Breast epithelium (tissue), 4 donors: Measurements from ENCODE around the gene CDC14A. TPM values are rescaled to one million over a fixed set of nuclear protein-coding genes. Genes with fewer than 3 reads are reported as not detected.
"Not testable (repeated sequence)": the region's sequence is repeated elsewhere in the genome, so short reads cannot be mapped to it uniquely, and the experiment has no call there.

Experiments
- DNase-seq, 2 donors: peaks; one replicate each; pipeline ENCODE4 v3.0.0-alpha.2; 2019; ENCODE audit warnings: low spot score in 2 of 2
- H3K27ac ChIP-seq, 2 donors: fragments of 200-600 bp; sonication (generic) in 1 of 2; one replicate each; pipeline ENCODE4 v1.5.1; 2016 to 2019; ENCODE audit warnings: mild to moderate bottlenecking in 1 of 2
- H3K27me3 ChIP-seq, 2 donors: fragments of 200-600 bp; sonication (generic) in 1 of 2; one replicate each; pipeline versions ENCODE4 v1.5.1 to v1.6.0; 2017 to 2019; ENCODE audit warnings: control low read depth in 1 of 2, mild to moderate bottlenecking in 1 of 2
- H3K36me3 ChIP-seq: fragments of 200-600 bp; one replicate; pipeline ENCODE4 v1.5.1; 2019
- H3K4me1 ChIP-seq, 2 donors: fragments of 200-600 bp; sonication (generic); one replicate each; pipeline ENCODE4 v1.5.1; 2016 to 2019; ENCODE audit warnings: control low read depth in 1 of 2
- H3K4me3 ChIP-seq, 3 donors: fragments of 200-600 bp; sonication (generic); 1 replicate in 2 of 3; 2 replicates in 1 of 3; pipeline ENCODE4 v1.5.1; 2016 to 2019; ENCODE audit warnings: mild to moderate bottlenecking in 3 of 3, moderate library complexity in 2 of 3
- H3K9me3 ChIP-seq, 2 donors: fragments of 200-600 bp; sonication (generic) in 1 of 2; one replicate each; pipeline ENCODE4 v1.5.1; 2016 to 2019; ENCODE audit warnings: control low read depth in 1 of 2
- CTCF ChIP-seq, 3 donors: fragments of 450-650 bp; IDR thresholded peaks; one replicate each; pipeline ENCODE4 v1.5.1; 2016 to 2017; ENCODE audit warnings: antibody characterized with exemption in 3 of 3, mild to moderate bottlenecking in 3 of 3, moderate library complexity in 3 of 3
- POLR2A ChIP-seq: fragments of 450-650 bp; IDR thresholded peaks from one replicate; pipeline ENCODE4 v1.6.1; 2016; ENCODE audit warnings: antibody characterized with exemption, mild to moderate bottlenecking, moderate library complexity
- POLR2AphosphoS5 ChIP-seq, 3 donors: sonication (generic); formaldehyde crosslinking; IDR thresholded peaks; one replicate each; pipeline ENCODE4 v1.6.1; 2017; ENCODE audit warnings: antibody characterized with exemption in 3 of 3
- intact Hi-C: fragments of 100-400 bp; cut with DNase I; formaldehyde crosslinking; loops from one replicate; pipeline ENCODE4 v1.15.1; 2023; ENCODE audit warnings: low total_unique reads
- total RNA-seq, 3 donors: library from RNA; depleted of rRNA; stranded (reverse); fragments of >200 nt; gene quantifications; one replicate each; pipeline ENCODE4 v1.1.0, GENCODE V29; 2016

The CDC14A gene
- total RNA-seq, 3 donors from 2014 or later, result 16.5 to 49.3 (median 33.1) TPM

- intact Hi-C loops, result no loop called here
- Histone ChIP-seq H3K4me3 (no peak overlapping the region), H3K36me3 (no peaks in the 10 kb centered on the region), H3K27ac (no peak overlapping the region), H3K27me3 (no peaks in the 10 kb centered on the region), H3K4me1 (no peaks in the 10 kb centered on the region), H3K9me3 (no peaks in the 10 kb centered on the region)
- TF ChIP-seq CTCF (IDR thresholded peaks at IDR 0.05) (no peak), POLR2A (no peak), POLR2AphosphoS5 (IDR thresholded peaks at IDR 0.05) (no peak)
- DNase-seq, result no peak
These were observed 11.5 kb downstream of the CDC14A start for GRCh38 chr1:100363831-100364230.

DNA sequence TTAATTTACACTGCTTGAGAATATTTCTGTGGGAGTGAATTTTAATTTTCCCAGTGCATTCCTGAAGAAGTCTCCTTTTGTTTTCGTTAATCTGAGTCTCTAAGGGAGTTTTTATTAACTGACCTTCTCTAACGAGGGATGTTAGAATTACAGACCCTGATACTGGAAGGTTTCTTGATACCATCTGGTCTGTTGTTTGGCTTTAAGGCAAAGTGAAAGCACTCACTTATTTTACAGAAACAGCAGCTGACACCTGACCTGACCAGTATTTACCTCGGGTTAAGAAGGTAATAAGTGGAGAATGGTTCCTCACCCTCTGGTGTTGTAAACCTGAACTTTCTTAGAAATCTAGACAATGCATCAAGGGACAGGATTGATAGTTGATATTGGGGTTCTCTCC lies 12.4 kb downstream of the CDC14A start:
- H3K4me1 ChIP-seq, result no peaks in the 10 kb centered on the region
- intact Hi-C loops, result no loop called here
- H3K27me3 ChIP-seq, result no peaks in the 10 kb centered on the region
- no peak overlapping the region for H3K27ac ChIP-seq
- no peaks in the 10 kb centered on the region for H3K9me3 ChIP-seq
- no peak for DNase-seq
- TF ChIP-seq POLR2AphosphoS5 (IDR thresholded peaks at IDR 0.05), result no peak
- no peak for TF ChIP-seq CTCF (IDR thresholded peaks at IDR 0.05)
- no peak for TF ChIP-seq POLR2A
- H3K36me3 ChIP-seq, result no peaks in the 10 kb centered on the region
- no peak overlapping the region for H3K4me3 ChIP-seq

- Histone ChIP-seq H3K36me3 (no peaks in the 10 kb centered on the region), H3K4me1 (no peaks in the 10 kb centered on the region), H3K27me3 (no peaks in the 10 kb centered on the region), H3K4me3 (no peak overlapping the region), H3K9me3 (no peaks in the 10 kb centered on the region), H3K27ac (no peak overlapping the region)
- DNase-seq, result no peak
- intact Hi-C loops, result no loop called here
- TF ChIP-seq CTCF (IDR thresholded peaks at IDR 0.05), result no peak
- no peak for TF ChIP-seq POLR2AphosphoS5 (IDR thresholded peaks at IDR 0.05)
- no peak for TF ChIP-seq POLR2A
These were observed 13.9 kb downstream of the CDC14A start for GRCh38 chr1:100366209-100366525.

GRCh38 chr1:100369339-100369738 lies 17.0 kb downstream of the CDC14A start:
- not testable (repeated sequence) for H3K27me3 ChIP-seq

DNA sequence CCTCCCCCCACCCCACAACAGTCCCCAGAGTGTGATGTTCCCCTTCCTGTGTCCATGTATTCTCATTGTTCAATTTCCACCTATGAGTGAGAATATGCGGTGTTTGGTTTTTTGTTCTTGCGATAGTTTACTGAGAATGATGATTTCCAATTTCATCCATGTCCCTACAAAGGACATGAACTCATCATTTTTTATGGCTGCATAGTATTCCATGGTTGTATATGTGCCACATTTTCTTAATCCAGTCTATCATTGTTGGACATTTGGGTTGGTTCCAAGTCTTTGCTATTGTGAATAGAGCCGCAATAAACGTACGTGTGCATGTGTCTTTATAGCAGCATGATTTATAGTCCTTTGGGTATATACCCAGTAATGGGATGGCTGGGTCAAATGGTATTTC lies 21.6 kb downstream of the CDC14A start:
- H3K27ac ChIP-seq, H3K36me3 ChIP-seq, H3K4me1 ChIP-seq, H3K9me3 ChIP-seq, intact Hi-C loops, H3K27me3 ChIP-seq, DNase-seq, H3K4me3 ChIP-seq: not testable (repeated sequence)

More at GRCh38 chr1:100369339-100369738, 17.0 kb downstream of the CDC14A start:
- intact Hi-C loops, H3K4me1 ChIP-seq, H3K4me3 ChIP-seq, DNase-seq, H3K36me3 ChIP-seq, H3K9me3 ChIP-seq, H3K27ac ChIP-seq: not testable (repeated sequence)

GRCh38 chr1:100376890-100377289 lies 24.6 kb downstream of the CDC14A start:
- H3K4me3 ChIP-seq, DNase-seq, H3K27me3 ChIP-seq, H3K9me3 ChIP-seq, H3K36me3 ChIP-seq, intact Hi-C loops, H3K27ac ChIP-seq, H3K4me1 ChIP-seq: not testable (repeated sequence)

GRCh38 chr1:100377590-100378361 lies 25.5 kb downstream of the CDC14A start:
- intact Hi-C loops, result no loop called here
- H3K27ac ChIP-seq, result no peak overlapping the region
- no peaks in the 10 kb centered on the region for H3K36me3 ChIP-seq
- no peaks in the 10 kb centered on the region for H3K4me1 ChIP-seq
- no peaks in the 10 kb centered on the region for H3K9me3 ChIP-seq
- H3K27me3 ChIP-seq, result no peaks in the 10 kb centered on the region
- no peak overlapping the region for H3K4me3 ChIP-seq
- no peak for TF ChIP-seq POLR2AphosphoS5 (IDR thresholded peaks at IDR 0.05)
- TF ChIP-seq CTCF (IDR thresholded peaks at IDR 0.05), result no peak
- TF ChIP-seq POLR2A, result no peak
- no peak for DNase-seq
